SW 1271 (cell line): ENCODE measurements around the gene CDS2.
A peak's percentile ranks its signal among the peaks of the same experiment; 100 is the strongest.

Source experiments
- DNase-seq, 2 experiments: peaks; one replicate each; lab custom pipeline; 2025; lab: John Stamatoyannopoulos, UW

CDS2 gene

GRCh38 chr20:5212907-5213487 lies 86.2 kb downstream of the CDS2 start:
- DNase-seq = no peak

- DNase-seq = no peak
Measured at GRCh38 chr20:5214826-5215225, 88.0 kb downstream of the CDS2 start.

GRCh38 chr20:5215672-5216304 lies 89.0 kb downstream of the CDS2 start:
- peak in 1 of 2 experiments; percentile 18 for DNase-seq

GRCh38 chr20:5216663-5217062 lies 89.9 kb downstream of the CDS2 start:
- no peak for DNase-seq

- no peak for DNase-seq
Measured at GRCh38 chr20:5217616-5218015, 90.8 kb downstream of the CDS2 start.

GRCh38 chr20:5220321-5221060 lies 93.7 kb downstream of the CDS2 start:
- no peak for DNase-seq

GRCh38 chr20:5221061-5221430 lies 94.2 kb downstream of the CDS2 start:
- DNase-seq = no peak

GRCh38 chr20:5222919-5223634 lies 96.3 kb downstream of the CDS2 start:
- peak in 1 of 2 experiments; percentile 53 for DNase-seq

- DNase-seq = no peak
Measured at GRCh38 chr20:5230544-5230943, 103.7 kb downstream of the CDS2 start.

GRCh38 chr20:5234158-5234557 lies 107.3 kb downstream of the CDS2 start:
- no peak for DNase-seq

- DNase-seq = no peak
Measured at GRCh38 chr20:5234978-5235377, 108.2 kb downstream of the CDS2 start.
